ENCODE results near the gene HOXC9.

The HOXC9 gene

GRCh38 chr12:54001283-54002187 lies 1.6 kb downstream of the HOXC9 start:
- H3K4me3 ChIP-seq (ENCODE audit: low read depth, low read length): peak overlapping the region; percentile 55
- DNase-seq (ENCODE audit: low read depth, low spot score): no peak
- in situ Hi-C loops (cut with HindIII; ENCODE audit: low sequenced_read_pairs): loop anchor here (25.0 kb wide), 1 partner anchor 186 kb away; the partner anchor contains the start of gene SMUG1
- no peak for TF ChIP-seq CTCF (IDR thresholded peaks at IDR 0.05; ENCODE audit: low read depth, low read length)

GRCh38 chr12:54002278-54002914 lies 2.4 kb downstream of the HOXC9 start:
- in situ Hi-C loops (cut with HindIII; ENCODE audit: low sequenced_read_pairs): loop anchor here (25.0 kb wide), 1 partner anchor 185 kb away; the partner anchor contains the start of gene SMUG1
- no peak for TF ChIP-seq CTCF (IDR thresholded peaks at IDR 0.05; ENCODE audit: low read depth, low read length)
- no peak for DNase-seq (ENCODE audit: low read depth, low spot score)
- no peak overlapping the region for H3K4me3 ChIP-seq (ENCODE audit: low read depth, low read length)

GRCh38 chr12:54002915-54003389 lies 3.0 kb downstream of the HOXC9 start:
- in situ Hi-C loops (cut with HindIII; ENCODE audit: low sequenced_read_pairs): loop anchor here (25.0 kb wide), 1 partner anchor 184 kb away; the partner anchor contains the start of gene SMUG1
- DNase-seq (ENCODE audit: low read depth, low spot score): no peak
- no peak overlapping the region for H3K4me3 ChIP-seq (ENCODE audit: low read depth, low read length)
- TF ChIP-seq CTCF (IDR thresholded peaks at IDR 0.05; ENCODE audit: low read depth, low read length): no peak

DNA sequence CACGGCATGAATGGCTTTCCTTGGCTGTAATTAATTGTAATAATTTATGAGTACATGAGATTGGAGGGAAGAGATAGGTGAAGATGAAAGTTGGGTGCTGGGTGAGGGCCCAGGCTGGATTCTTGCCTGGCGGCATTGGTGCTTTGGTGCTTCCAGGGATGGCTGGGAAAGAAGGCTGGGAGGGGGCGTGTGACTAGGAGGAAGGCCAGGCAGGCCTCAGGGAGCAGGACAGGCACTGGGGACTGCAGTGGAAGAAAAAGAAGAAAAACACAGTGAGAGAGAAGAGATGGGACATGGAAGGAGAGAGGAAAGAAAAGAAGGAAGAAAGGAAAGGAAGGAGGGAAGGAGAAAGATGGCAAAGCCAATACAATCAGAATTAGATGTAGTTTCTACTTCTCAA lies 3.7 kb downstream of the HOXC9 start:
- no peak for TF ChIP-seq CTCF (IDR thresholded peaks at IDR 0.05; ENCODE audit: low read depth, low read length)
- in situ Hi-C loops (cut with HindIII; ENCODE audit: low sequenced_read_pairs): loop anchor here (25.0 kb wide), 1 partner anchor 184 kb away; the partner anchor contains the start of gene SMUG1
- DNase-seq (ENCODE audit: low read depth, low spot score): no peak
- H3K4me3 ChIP-seq (ENCODE audit: low read depth, low read length): no peak overlapping the region

DNA sequence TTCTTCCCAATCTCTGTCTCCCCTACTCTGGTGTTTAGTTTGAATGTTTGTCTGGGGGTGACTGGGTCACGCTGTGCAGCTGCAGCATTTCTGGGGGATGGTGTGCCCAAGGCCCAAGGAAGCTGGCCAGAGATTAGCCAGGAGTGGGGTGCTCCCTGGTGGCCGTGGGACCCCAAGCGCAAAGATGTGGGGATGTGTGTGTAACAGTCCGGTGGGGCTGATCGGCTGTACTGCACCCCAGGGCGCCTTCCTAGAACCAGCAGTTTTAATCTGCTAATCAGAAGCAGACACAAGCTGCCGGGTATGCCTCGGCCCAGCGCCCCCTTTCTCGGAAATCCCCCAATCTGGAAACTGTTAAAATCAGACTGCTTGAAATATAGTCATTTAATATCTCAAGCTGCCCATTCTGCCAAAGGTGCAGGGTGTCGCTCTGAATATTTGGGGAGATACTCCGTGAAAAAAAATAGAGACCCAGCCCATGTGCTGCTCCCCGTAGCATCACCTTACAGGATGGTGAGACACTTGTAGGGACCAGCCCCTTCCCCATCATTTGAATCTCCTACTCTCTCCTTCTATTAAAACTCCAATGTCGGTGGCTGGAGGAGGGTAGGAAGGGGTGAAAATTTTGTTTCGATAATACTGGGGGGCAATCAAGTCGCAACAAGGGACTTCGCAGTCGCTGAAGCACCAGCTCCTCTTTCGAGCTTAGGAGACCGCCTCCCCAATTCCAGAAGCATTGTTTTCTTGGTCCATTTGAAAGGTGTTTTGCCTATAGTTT lies 4.3 kb downstream of the HOXC9 start:
- no peak for DNase-seq (ENCODE audit: low read depth, low spot score)
- in situ Hi-C loops (cut with HindIII; ENCODE audit: low sequenced_read_pairs): loop anchor here (25.0 kb wide), 1 partner anchor 183 kb away; the partner anchor contains the start of gene SMUG1
- TF ChIP-seq CTCF (IDR thresholded peaks at IDR 0.05; ENCODE audit: low read depth, low read length): no peak
- no peak overlapping the region for H3K4me3 ChIP-seq (ENCODE audit: low read depth, low read length)
